SK-N-SH (cell line): ENCODE measurements around the gene FOXRED1. TPM values are rescaled to one million over a fixed set of nuclear protein-coding genes. Genes with fewer than 3 reads are reported as not detected.

ENCODE experiments used
- CTCF ChIA-PET: fragments of 300-600, 350-600 bp; formaldehyde crosslinking; extraction: SDS; loops from one replicate; lab custom pipeline; 2021; lab: Yijun Ruan, JAX
- POLR2A ChIA-PET: fragments of 350-600 bp; sonication (Branson Sonifier 250); formaldehyde crosslinking; extraction: SDS; loops from one replicate; lab custom pipeline; 2020; ENCODE audit warnings: antibody characterized with exemption, inconsistent platforms; lab: Yijun Ruan, JAX
- DNase-seq: peaks from one replicate; pipeline ENCODE4 v3.0.0; 2012
- H2AFZ ChIP-seq: fragments of 200-600 bp; sonication (generic); 2 replicates; pipeline ENCODE4 v1.8.1; 2016; ENCODE audit warnings: antibody characterized with exemption, mild to moderate bottlenecking, low read depth
- H3F3A ChIP-seq: fragments of 200-600 bp; sonication (generic); replicated peaks from 2 replicates; pipeline ENCODE3; 2016; ENCODE audit warnings: antibody characterized with exemption, mild to moderate bottlenecking; ENCODE audit not compliant: insufficient read depth
- H3K27ac ChIP-seq, 2 experiments: fragments of 200-500 bp in 1 of 2; fragments of 200-600 bp in 1 of 2; sonication (Bioruptor generic) in 1 of 2; sonication (generic), shearing (Covaris generic) in 1 of 2; 2 replicates each; pipeline versions ENCODE4 v1.5.1 to v1.6.1; 2014 to 2016; ENCODE audit warnings: low read depth in 2 of 2, inconsistent platforms in 1 of 2, low read length in 1 of 2, mild to moderate bottlenecking in 1 of 2, mixed read lengths in 1 of 2
- H3K27me3 ChIP-seq: fragments of 200-600 bp; sonication (generic), shearing (Covaris generic); 2 replicates; pipeline ENCODE4 v1.6.1; 2016; ENCODE audit warnings: mixed run types; ENCODE audit not compliant: insufficient read depth
- H3K36me3 ChIP-seq, 2 experiments: fragments of 200-500 bp in 1 of 2; fragments of 200-600 bp in 1 of 2; sonication (Bioruptor generic) in 1 of 2; sonication (generic) in 1 of 2; replicated peaks in 1 of 2; 2 replicates each; pipeline versions ENCODE3 to v1.5.1; 2014 to 2016; ENCODE audit warnings: low read length in 1 of 2, mild to moderate bottlenecking in 1 of 2; ENCODE audit not compliant: insufficient read depth in 2 of 2, control insufficient read depth in 1 of 2
- H3K4me1 ChIP-seq, 2 experiments: fragments of 200-500 bp in 1 of 2; fragments of 200-600 bp in 1 of 2; sonication (Bioruptor generic) in 1 of 2; sonication (generic), shearing (Covaris generic) in 1 of 2; 2 replicates each; pipeline versions ENCODE4 v1.5.1 to v1.6.1; 2014 to 2016; ENCODE audit warnings: low read depth in 1 of 2, low read length in 1 of 2, mixed run types in 1 of 2; ENCODE audit not compliant: insufficient read depth in 2 of 2, control insufficient read depth in 1 of 2
- H3K4me2 ChIP-seq: fragments of 200-600 bp; sonication (generic), shearing (Covaris generic); 2 replicates; pipeline ENCODE4 v1.6.1; 2017; ENCODE audit warnings: mixed run types
- H3K4me3 ChIP-seq, 2 experiments: fragments of 200-500 bp in 1 of 2; fragments of 200-600 bp in 1 of 2; sonication (Bioruptor generic) in 1 of 2; sonication (generic), shearing (Covaris generic) in 1 of 2; 2 replicates each; pipeline versions ENCODE4 v1.5.1 to v1.8.1; 2014 to 2016; ENCODE audit warnings: low read depth in 2 of 2, inconsistent platforms in 1 of 2, low read length in 1 of 2, mild to moderate bottlenecking in 1 of 2, mixed read lengths in 1 of 2, moderate library complexity in 1 of 2
- H3K79me2 ChIP-seq: fragments of 200-600 bp; sonication (generic); 2 replicates; pipeline ENCODE4 v1.8.1; 2017; ENCODE audit warnings: mild to moderate bottlenecking; ENCODE audit not compliant: insufficient read depth
- H3K9ac ChIP-seq: fragments of 200-600 bp; sonication (generic); 2 replicates; pipeline ENCODE4 v1.6.1; 2017; ENCODE audit warnings: mixed run types
- H3K9me2 ChIP-seq: fragments of 200-600 bp; sonication (generic); 2 replicates; pipeline ENCODE4 v1.6.1; 2017; ENCODE audit warnings: mixed run types
- H3K9me3 ChIP-seq: fragments of 200-600 bp; sonication (generic); 2 replicates; pipeline ENCODE4 v1.6.1; 2017; ENCODE audit warnings: mixed run types, mild to moderate bottlenecking, moderate library complexity
- H4K20me1 ChIP-seq: fragments of 200-600 bp; sonication (generic); 2 replicates; pipeline ENCODE4 v1.6.1; 2017; ENCODE audit warnings: mild to moderate bottlenecking, mixed run types; ENCODE audit not compliant: insufficient read depth
- FOSL2 ChIP-seq: IDR thresholded peaks from 2 replicates; pipeline ENCODE4 v1.4.0; 2012; ENCODE audit warnings: low read depth, mild to moderate bottlenecking, moderate library complexity, borderline replicate concordance
- FOXM1 ChIP-seq: IDR thresholded peaks from 2 replicates; pipeline ENCODE4 v1.4.0; 2012; ENCODE audit warnings: low read depth, mild to moderate bottlenecking
- GABPA ChIP-seq: IDR thresholded peaks from 2 replicates; pipeline ENCODE4 v1.4.0; 2012; ENCODE audit warnings: low read depth, mild to moderate bottlenecking
- GATA2 ChIP-seq: sonication (generic); formaldehyde crosslinking; IDR thresholded peaks from 2 replicates; pipeline ENCODE4 v1.5.0; 2020; ENCODE audit warnings: mild to moderate bottlenecking, missing genetic modification reagents
- NFIC ChIP-seq: IDR thresholded peaks from 2 replicates; pipeline ENCODE4 v1.4.0; 2012; ENCODE audit warnings: borderline replicate concordance
- NRF1 ChIP-seq: IDR thresholded peaks from 2 replicates; pipeline ENCODE4 v1.6.1; 2012; ENCODE audit warnings: low read depth, mild to moderate bottlenecking, low read length
- POLR2AphosphoS5 ChIP-seq: IDR thresholded peaks from 2 replicates; pipeline ENCODE4 v1.6.1; 2012; ENCODE audit warnings: low read depth, low read length
- RCOR1 ChIP-seq: fragments of 150-350 bp; IDR thresholded peaks from 2 replicates; pipeline ENCODE4 v1.6.1; 2017; ENCODE audit warnings: antibody characterized with exemption, low read length
- SIN3A ChIP-seq: IDR thresholded peaks from 2 replicates; pipeline ENCODE4 v1.6.1; 2012; ENCODE audit warnings: low read depth, mild to moderate bottlenecking, low read length, moderate library complexity, borderline replicate concordance
- SMC3 ChIP-seq: IDR thresholded peaks from 2 replicates; pipeline ENCODE4 v1.6.1; 2012; ENCODE audit warnings: low read depth, low read length, improper control_type of control experiment
- TCF12 ChIP-seq: IDR thresholded peaks from 2 replicates; pipeline ENCODE4 v1.4.0; 2012
- TEAD4 ChIP-seq: IDR thresholded peaks from 2 replicates; pipeline ENCODE4 v1.4.0; 2012; ENCODE audit warnings: mild to moderate bottlenecking, borderline replicate concordance; ENCODE audit not compliant: insufficient read depth
- YY1 ChIP-seq: IDR thresholded peaks from 2 replicates; pipeline ENCODE4 v1.4.0; 2012; ENCODE audit warnings: low read depth, mild to moderate bottlenecking
- WGBS: methylation state at CpG from one replicate; pipeline ENCODE4 v1.1.6; 2017; ENCODE audit warnings: low lambda C conversion rate; 5-methylcytosine and 5-hydroxymethylcytosine counted together
- polyA plus RNA-seq, 3 experiments: library from polyadenylated mRNA; depleted of rRNA; stranded (reverse); fragments of >200 nt; gene quantifications; 2 replicates each; pipeline ENCODE4 v1.2.3, GENCODE V29; 2012
- TF ChIP-seq, protein P1 (sequence below): fragments of 200-600 bp; sonication (generic); IDR thresholded peaks from 2 replicates; pipeline ENCODE4 v1.6.1; 2017; ENCODE audit warnings: antibody characterized with exemption, mild to moderate bottlenecking, moderate library complexity
- TF ChIP-seq, protein P2 (sequence below): fragments of 150-350 bp; IDR thresholded peaks from 2 replicates; pipeline ENCODE4 v1.6.1; 2016; ENCODE audit warnings: mild to moderate bottlenecking, low read depth, low read length
- TF ChIP-seq, protein P3 (sequence below): IDR thresholded peaks from 2 replicates; pipeline ENCODE4 v1.4.0; 2012; ENCODE audit warnings: low read depth, borderline replicate concordance
- TF ChIP-seq, protein P4 (sequence below): IDR thresholded peaks from 2 replicates; pipeline ENCODE4 v1.4.0; 2012; ENCODE audit warnings: low read depth, borderline replicate concordance

The FOXRED1 gene
- polyA plus RNA-seq, 1 of the 3 experiments (the other 2 are of a cell fraction): 35.2 TPM

DNA sequence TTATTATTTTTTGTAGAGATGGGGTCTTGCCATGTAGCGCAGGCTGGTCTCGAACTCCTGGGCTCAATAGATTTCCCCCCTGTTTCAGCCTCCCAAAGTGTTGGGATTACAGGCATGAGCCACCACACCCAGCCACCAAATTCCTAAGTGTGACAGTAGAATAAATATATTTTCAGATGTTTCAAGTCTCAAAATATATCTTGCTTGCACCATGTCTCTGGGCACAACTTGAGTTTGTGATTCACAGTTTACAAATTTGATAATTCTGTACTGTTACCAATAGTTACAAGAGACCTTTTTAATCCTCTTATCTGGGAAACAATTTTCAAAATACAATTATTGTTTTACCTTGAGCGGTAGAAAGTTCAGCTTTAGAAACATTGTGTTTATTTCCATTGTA is 54.0 kb downstream of the FOXRED1 start:
- H3K27ac ChIP-seq: no peak overlapping the region
- TF ChIP-seq RCOR1: no peak
- TF ChIP-seq, protein P1, sequence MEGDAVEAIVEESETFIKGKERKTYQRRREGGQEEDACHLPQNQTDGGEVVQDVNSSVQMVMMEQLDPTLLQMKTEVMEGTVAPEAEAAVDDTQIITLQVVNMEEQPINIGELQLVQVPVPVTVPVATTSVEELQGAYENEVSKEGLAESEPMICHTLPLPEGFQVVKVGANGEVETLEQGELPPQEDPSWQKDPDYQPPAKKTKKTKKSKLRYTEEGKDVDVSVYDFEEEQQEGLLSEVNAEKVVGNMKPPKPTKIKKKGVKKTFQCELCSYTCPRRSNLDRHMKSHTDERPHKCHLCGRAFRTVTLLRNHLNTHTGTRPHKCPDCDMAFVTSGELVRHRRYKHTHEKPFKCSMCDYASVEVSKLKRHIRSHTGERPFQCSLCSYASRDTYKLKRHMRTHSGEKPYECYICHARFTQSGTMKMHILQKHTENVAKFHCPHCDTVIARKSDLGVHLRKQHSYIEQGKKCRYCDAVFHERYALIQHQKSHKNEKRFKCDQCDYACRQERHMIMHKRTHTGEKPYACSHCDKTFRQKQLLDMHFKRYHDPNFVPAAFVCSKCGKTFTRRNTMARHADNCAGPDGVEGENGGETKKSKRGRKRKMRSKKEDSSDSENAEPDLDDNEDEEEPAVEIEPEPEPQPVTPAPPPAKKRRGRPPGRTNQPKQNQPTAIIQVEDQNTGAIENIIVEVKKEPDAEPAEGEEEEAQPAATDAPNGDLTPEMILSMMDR: no peak
- TF ChIP-seq GABPA: no peak
- TF ChIP-seq, protein P2, sequence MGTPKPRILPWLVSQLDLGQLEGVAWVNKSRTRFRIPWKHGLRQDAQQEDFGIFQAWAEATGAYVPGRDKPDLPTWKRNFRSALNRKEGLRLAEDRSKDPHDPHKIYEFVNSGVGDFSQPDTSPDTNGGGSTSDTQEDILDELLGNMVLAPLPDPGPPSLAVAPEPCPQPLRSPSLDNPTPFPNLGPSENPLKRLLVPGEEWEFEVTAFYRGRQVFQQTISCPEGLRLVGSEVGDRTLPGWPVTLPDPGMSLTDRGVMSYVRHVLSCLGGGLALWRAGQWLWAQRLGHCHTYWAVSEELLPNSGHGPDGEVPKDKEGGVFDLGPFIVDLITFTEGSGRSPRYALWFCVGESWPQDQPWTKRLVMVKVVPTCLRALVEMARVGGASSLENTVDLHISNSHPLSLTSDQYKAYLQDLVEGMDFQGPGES: no peak
- no peak for TF ChIP-seq SMC3
- TF ChIP-seq TEAD4: no peak
- TF ChIP-seq NRF1: no peak
- TF ChIP-seq, protein P3, sequence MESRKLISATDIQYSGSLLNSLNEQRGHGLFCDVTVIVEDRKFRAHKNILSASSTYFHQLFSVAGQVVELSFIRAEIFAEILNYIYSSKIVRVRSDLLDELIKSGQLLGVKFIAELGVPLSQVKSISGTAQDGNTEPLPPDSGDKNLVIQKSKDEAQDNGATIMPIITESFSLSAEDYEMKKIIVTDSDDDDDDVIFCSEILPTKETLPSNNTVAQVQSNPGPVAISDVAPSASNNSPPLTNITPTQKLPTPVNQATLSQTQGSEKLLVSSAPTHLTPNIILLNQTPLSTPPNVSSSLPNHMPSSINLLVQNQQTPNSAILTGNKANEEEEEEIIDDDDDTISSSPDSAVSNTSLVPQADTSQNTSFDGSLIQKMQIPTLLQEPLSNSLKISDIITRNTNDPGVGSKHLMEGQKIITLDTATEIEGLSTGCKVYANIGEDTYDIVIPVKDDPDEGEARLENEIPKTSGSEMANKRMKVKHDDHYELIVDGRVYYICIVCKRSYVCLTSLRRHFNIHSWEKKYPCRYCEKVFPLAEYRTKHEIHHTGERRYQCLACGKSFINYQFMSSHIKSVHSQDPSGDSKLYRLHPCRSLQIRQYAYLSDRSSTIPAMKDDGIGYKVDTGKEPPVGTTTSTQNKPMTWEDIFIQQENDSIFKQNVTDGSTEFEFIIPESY: no peak
- TF ChIP-seq GATA2: no peak
- TF ChIP-seq, protein P4, sequence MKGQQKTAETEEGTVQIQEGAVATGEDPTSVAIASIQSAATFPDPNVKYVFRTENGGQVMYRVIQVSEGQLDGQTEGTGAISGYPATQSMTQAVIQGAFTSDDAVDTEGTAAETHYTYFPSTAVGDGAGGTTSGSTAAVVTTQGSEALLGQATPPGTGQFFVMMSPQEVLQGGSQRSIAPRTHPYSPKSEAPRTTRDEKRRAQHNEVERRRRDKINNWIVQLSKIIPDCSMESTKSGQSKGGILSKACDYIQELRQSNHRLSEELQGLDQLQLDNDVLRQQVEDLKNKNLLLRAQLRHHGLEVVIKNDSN: no peak
- no peak for TF ChIP-seq YY1
- no peak for TF ChIP-seq TCF12
- no peak for TF ChIP-seq FOXM1
- TF ChIP-seq POLR2AphosphoS5: no peak
- no peak for TF ChIP-seq FOSL2
- TF ChIP-seq SIN3A: no peak
- no peak for TF ChIP-seq NFIC
- no peak for DNase-seq
- no peak overlapping the region for H3K4me2 ChIP-seq
- no peaks in the 10 kb centered on the region for H4K20me1 ChIP-seq
- POLR2A ChIA-PET: interaction anchor here (0.7 kb wide), 1 partner anchor 9 kb away, joined by 3 read pairs; no protein-coding TSS in a partner anchor
- no peak overlapping the region for H3K4me3 ChIP-seq
- peaks cover 3% of the 10 kb centered on the region; the same call in 1 of the 2 replicates for H3K79me2 ChIP-seq
- H2AFZ ChIP-seq: no peak overlapping the region
- H3K4me1 ChIP-seq: peaks cover 16 to 17% of the 10 kb centered on the region in 2 experiments; a peak in 3 of 4 replicates
- no peak overlapping the region for H3K9ac ChIP-seq
- WGBS: 97% methylated on average over 3 of the region's 3 CpGs
- no peaks in the 10 kb centered on the region for H3K9me2 ChIP-seq
- no peaks in the 10 kb centered on the region for H3K36me3 ChIP-seq
- peaks cover 14% of the 10 kb centered on the region for H3F3A ChIP-seq
- CTCF ChIA-PET: interaction anchor here (1.1 kb wide), 1 partner anchor 12 kb away, joined by 4 read pairs; no protein-coding TSS in a partner anchor
- no peaks in the 10 kb centered on the region for H3K27me3 ChIP-seq
- no peaks in the 10 kb centered on the region for H3K9me3 ChIP-seq
